HepG2 (cell line): ENCODE results near the gene CTBP1. TPM values are rescaled to one million over a fixed set of nuclear protein-coding genes. Genes with fewer than 3 reads are reported as not detected.

ENCODE experiments used
- ATAC-seq: fragments of 200-7000 bp; cut with Tn5 transposase; 3 replicates; pipeline ENCODE4 v1.9.1; 2020; ENCODE audit warnings: mild to moderate bottlenecking, moderate library complexity
- BruUV-seq: library from RNA; stranded (reverse); fragments of 400-500 nt; replicated peaks from 2 replicates; lab custom pipeline; 2021; lab: Mats Ljungman, UMichigan
- CTCF ChIA-PET: fragments of 300-600 bp; formaldehyde crosslinking; extraction: SDS; loops from one replicate; lab custom pipeline; 2021; ENCODE audit warnings: low total read pairs, inconsistent platforms, low intra/inter-chr PET ratio; lab: Yijun Ruan, JAX
- POLR2A ChIA-PET: fragments of 350-600 bp; sonication (Branson Sonifier 250); formaldehyde crosslinking; loops from one replicate; lab custom pipeline; 2020; ENCODE audit warnings: antibody characterized with exemption, inconsistent platforms; lab: Yijun Ruan, JAX
- DNase-seq: peaks from one replicate; pipeline ENCODE4 v3.0.0-alpha.2; 2015; ENCODE audit warnings: low spot score
- FAIRE-seq: peaks from 3 replicates; lab custom pipeline; 2011; peaks lifted over from hg19 to GRCh38; lab: Jason Lieb, UNC
- H2AFZ ChIP-seq: one replicate; pipeline ENCODE4 v1.6.1; 2011; ENCODE audit warnings: low read length, inconsistent platforms
- H3K27ac ChIP-seq: fragments of 300-600 bp; 3 replicates; pipeline ENCODE4 v1.8.0; 2011; ENCODE audit warnings: mixed run types, mild to moderate bottlenecking, mixed read lengths, low read length, inconsistent platforms; ENCODE audit not compliant: insufficient read depth; ENCODE audit errors: extremely low read length
- H3K27me3 ChIP-seq, 2 experiments: fragments of 200-600 bp in 1 of 2; 2 replicates in 1 of 2; 3 replicates in 1 of 2; pipeline versions ENCODE4 v1.6.0 to v1.8.0; 2011; ENCODE audit warnings: low read length in 2 of 2, mild to moderate bottlenecking in 2 of 2, moderate library complexity in 2 of 2, inconsistent platforms in 1 of 2; ENCODE audit not compliant: insufficient read depth in 2 of 2, control insufficient read depth in 1 of 2
- H3K36me3 ChIP-seq, 2 experiments: fragments of 200-600 bp in 1 of 2; replicated peaks in 1 of 2; 2 replicates in 1 of 2; 3 replicates in 1 of 2; pipeline versions ENCODE4 v1.5.1 to v1.8.0; 2011; ENCODE audit warnings: low read length in 2 of 2, inconsistent platforms in 1 of 2; ENCODE audit not compliant: insufficient read depth in 2 of 2, control insufficient read depth in 1 of 2
- H3K4me1 ChIP-seq: 2 replicates; pipeline ENCODE4 v1.5.1; 2012; ENCODE audit warnings: low read length, inconsistent platforms; ENCODE audit not compliant: insufficient read depth
- H3K4me2 ChIP-seq: 2 replicates; pipeline ENCODE4 v1.6.0; 2011; ENCODE audit warnings: low read depth, low read length, inconsistent platforms
- H3K4me3 ChIP-seq, 3 experiments: fragments of 200-600 bp in 1 of 3; sonication (generic), shearing (Covaris generic) in 1 of 3; replicated peaks in 1 of 3; 2 replicates each; pipeline ENCODE4 v1.5.1; 2011 to 2016; ENCODE audit warnings: low read length in 3 of 3, inconsistent platforms in 2 of 3, low read depth in 2 of 3, mild to moderate bottlenecking in 2 of 3, control low read depth in 1 of 3, mixed read lengths in 1 of 3; ENCODE audit not compliant: insufficient read depth in 1 of 3
- H3K79me2 ChIP-seq: one replicate; pipeline ENCODE4 v1.6.1; 2011; ENCODE audit warnings: low read length, inconsistent platforms; ENCODE audit not compliant: insufficient read depth
- H3K9ac ChIP-seq: 2 replicates; pipeline ENCODE4 v1.6.0; 2011; ENCODE audit warnings: mild to moderate bottlenecking, low read depth, low read length, inconsistent platforms; ENCODE audit not compliant: insufficient read depth
- H3K9me3 ChIP-seq: 2 replicates; pipeline ENCODE4 v1.5.1; 2012; ENCODE audit warnings: mild to moderate bottlenecking, low read length
- H4K20me1 ChIP-seq: 2 replicates; pipeline ENCODE4 v1.6.0; 2011; ENCODE audit warnings: inconsistent platforms, mild to moderate bottlenecking, low read length, moderate library complexity; ENCODE audit not compliant: insufficient read depth
- AGO2 ChIP-seq: fragments of 200-400 bp; formaldehyde crosslinking; optimal IDR thresholded peaks from 2 replicates; pipeline ENCODE3; 2017; ENCODE audit warnings: mild to moderate bottlenecking, low read depth, low read length, moderate library complexity
- JUNB ChIP-seq: sonication (generic); formaldehyde crosslinking; IDR thresholded peaks from 2 replicates; pipeline ENCODE4 v1.8.0; 2022; ENCODE audit warnings: missing genetic modification reagents, mild to moderate bottlenecking, borderline replicate concordance
- POLR2G ChIP-seq: fragments of 200-400 bp; formaldehyde crosslinking; IDR thresholded peaks from 2 replicates; pipeline ENCODE4 v1.6.1; 2018; ENCODE audit warnings: mild to moderate bottlenecking, low read depth, low read length, moderate library complexity
- ZNF232 ChIP-seq: sonication (generic); formaldehyde crosslinking; IDR thresholded peaks from 2 replicates; pipeline ENCODE4 v1.4.0; 2020; ENCODE audit warnings: missing genetic modification reagents, borderline replicate concordance
- WGBS: methylation state at CpG from one replicate; pipeline ENCODE4 v1.1.6; 2017; ENCODE audit warnings: low lambda C conversion rate; 5-methylcytosine and 5-hydroxymethylcytosine counted together
- in situ Hi-C: cut with HindIII; loops from 2 replicates; pipeline ENCODE4 v1.10.0; 2017; ENCODE audit warnings: low pct_unique_long_range_greater_than_20kb; ENCODE audit not compliant: extremely low pct_ligation_motif_present
- intact Hi-C: fragments of 100-400 bp; cut with micrococcal nuclease; formaldehyde crosslinking; loops from one replicate; pipeline ENCODE4 v1.10.0; 2022; ENCODE audit not compliant: unreplicated experiment
- polyA plus RNA-seq, 8 experiments: library from polyadenylated mRNA; depleted of rRNA in 3 of 8; stranded (reverse) in 7 of 8; unstranded in 1 of 8; fragments of >200 nt; fragmentation: Illumina TruSeq in 4 of 8; extraction: Trizol in 4 of 8; gene quantifications; 2 replicates each; pipeline versions ENCODE4 v1.2.1 to v1.2.3, GENCODE V29; 2011 to 2016; ENCODE audit warnings: low read depth in 4 of 8, missing spikeins in 1 of 8, mixed read lengths in 1 of 8; ENCODE audit not compliant: insufficient read depth in 1 of 8
- total RNA-seq, 5 experiments: library from RNA; depleted of rRNA; stranded (reverse); fragments of >200 nt; fragmentation: Illumina TruSeq; extraction: Trizol; gene quantifications; 2 replicates each; pipeline ENCODE4 v1.2.3, GENCODE V29; 2016; ENCODE audit warnings: low read depth in 1 of 5
- TF ChIP-seq, protein P1 (sequence below): sonication (generic); formaldehyde crosslinking; IDR thresholded peaks from 2 replicates; pipeline ENCODE4 v1.4.0; 2020; ENCODE audit warnings: missing genetic modification reagents, borderline replicate concordance
- TF ChIP-seq, protein P2 (sequence below): sonication (generic); formaldehyde crosslinking; IDR thresholded peaks from 2 replicates; pipeline ENCODE4 v1.5.1; 2020; ENCODE audit warnings: mild to moderate bottlenecking, missing genetic modification reagents

Gene CTBP1
- total and polyA plus RNA-seq, 2 of the 13 experiments (the other 11 are each of a cell fraction or from before 2014, with no cell fraction given) = 78.5 to 112 TPM

DNA sequence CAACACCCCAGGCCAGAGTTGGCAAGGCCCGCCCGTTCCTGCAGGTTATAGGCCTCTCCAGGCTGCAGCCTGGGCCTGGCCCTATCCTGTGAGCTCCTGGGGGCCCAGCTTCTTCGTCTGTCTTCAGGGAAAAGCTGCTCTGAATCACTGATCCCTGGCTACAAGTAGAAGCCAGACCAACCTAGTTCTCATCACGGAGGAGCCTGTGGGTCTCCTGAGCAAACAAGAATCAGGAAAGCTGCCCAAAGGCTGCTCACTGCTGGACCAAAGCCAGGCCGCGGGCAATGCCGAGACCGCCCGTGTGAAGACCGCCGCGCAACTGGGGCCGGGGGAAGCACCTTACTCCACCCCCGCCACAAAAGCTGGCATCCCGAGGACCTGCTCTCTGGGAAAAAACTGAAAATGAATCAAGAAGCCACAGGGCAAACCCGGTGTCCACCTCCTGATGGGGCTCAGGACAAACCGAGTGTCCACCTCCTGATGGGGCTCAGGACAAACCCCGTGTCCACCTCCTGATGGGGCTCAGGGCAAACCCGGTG is 12.8 kb downstream of the CTBP1 start:
- Histone ChIP-seq H3K27ac (no peak overlapping the region), H3K4me2 (no peak overlapping the region), H3K9ac (no peak overlapping the region), H3K9me3 (no peaks in the 10 kb centered on the region), H3K4me3 (no peak overlapping the region), H3K27me3 (no peaks in the 10 kb centered on the region; a peak in 1 of 5 replicates), H2AFZ (no peak overlapping the region), H3K4me1 (peaks cover 7% of the 10 kb centered on the region; the same call in 1 of the 2 replicates), H3K79me2 (peaks cover 13% of the 10 kb centered on the region), H4K20me1 (no peaks in the 10 kb centered on the region; the same call in 1 of the 2 replicates), H3K36me3 (peaks cover 24 to 74% of the 10 kb centered on the region in 2 experiments)
- ChIA-PET POLR2A (no interaction called here), CTCF (no interaction called here)
- intact Hi-C loops (no loop called here), in situ Hi-C loops (no loop called here)
- TF ChIP-seq AGO2 (peak; percentile 49), ZNF232 (CRISPR knock-in tag) (no peak), POLR2G (peak; percentile 19; the same call in 1 of the 2 replicates), JUNB (CRISPR knock-in tag) (no peak)
- TF ChIP-seq, protein P1, sequence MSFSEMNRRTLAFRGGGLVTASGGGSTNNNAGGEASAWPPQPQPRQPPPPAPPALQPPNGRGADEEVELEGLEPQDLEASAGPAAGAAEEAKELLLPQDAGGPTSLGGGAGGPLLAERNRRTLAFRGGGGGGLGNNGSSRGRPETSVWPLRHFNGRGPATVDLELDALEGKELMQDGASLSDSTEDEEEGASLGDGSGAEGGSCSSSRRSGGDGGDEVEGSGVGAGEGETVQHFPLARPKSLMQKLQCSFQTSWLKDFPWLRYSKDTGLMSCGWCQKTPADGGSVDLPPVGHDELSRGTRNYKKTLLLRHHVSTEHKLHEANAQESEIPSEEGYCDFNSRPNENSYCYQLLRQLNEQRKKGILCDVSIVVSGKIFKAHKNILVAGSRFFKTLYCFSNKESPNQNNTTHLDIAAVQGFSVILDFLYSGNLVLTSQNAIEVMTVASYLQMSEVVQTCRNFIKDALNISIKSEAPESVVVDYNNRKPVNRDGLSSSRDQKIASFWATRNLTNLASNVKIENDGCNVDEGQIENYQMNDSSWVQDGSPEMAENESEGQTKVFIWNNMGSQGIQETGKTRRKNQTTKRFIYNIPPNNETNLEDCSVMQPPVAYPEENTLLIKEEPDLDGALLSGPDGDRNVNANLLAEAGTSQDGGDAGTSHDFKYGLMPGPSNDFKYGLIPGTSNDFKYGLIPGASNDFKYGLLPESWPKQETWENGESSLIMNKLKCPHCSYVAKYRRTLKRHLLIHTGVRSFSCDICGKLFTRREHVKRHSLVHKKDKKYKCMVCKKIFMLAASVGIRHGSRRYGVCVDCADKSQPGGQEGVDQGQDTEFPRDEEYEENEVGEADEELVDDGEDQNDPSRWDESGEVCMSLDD = no peak
- TF ChIP-seq, protein P2, sequence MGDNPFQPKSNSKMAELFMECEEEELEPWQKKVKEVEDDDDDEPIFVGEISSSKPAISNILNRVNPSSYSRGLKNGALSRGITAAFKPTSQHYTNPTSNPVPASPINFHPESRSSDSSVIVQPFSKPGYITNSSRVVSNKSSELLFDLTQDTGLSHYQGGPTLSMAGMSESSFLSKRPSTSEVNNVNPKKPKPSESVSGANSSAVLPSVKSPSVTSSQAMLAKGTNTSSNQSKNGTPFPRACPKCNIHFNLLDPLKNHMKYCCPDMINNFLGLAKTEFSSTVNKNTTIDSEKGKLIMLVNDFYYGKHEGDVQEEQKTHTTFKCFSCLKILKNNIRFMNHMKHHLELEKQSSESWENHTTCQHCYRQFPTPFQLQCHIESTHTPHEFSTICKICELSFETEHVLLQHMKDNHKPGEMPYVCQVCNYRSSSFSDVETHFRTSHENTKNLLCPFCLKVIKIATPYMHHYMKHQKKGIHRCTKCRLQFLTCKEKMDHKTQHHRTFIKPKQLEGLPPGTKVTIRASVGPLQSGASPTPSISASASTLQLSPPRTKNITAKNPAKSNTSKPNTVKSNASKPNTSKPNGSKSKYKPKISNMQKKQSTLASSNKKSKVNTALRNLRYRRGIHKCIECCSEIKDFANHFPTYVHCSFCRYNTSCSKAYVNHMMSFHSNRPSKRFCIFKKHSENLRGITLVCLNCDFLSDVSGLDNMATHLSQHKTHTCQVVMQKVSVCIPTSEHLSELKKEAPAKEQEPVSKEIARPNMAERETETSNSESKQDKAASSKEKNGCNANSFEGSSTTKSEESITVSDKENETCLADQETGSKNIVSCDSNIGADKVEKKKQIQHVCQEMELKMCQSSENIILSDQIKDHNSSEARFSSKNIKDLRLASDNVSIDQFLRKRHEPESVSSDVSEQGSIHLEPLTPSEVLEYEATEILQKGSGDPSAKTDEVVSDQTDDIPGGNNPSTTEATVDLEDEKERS (CRISPR knock-in tag) = no peak
- whole genome bisulfite sequencing = 99% methylated on average over 7 of the region's 19 CpGs
- no peak for ATAC-seq
- no peak for DNase-seq
- BruUV-seq = no TSS peak
- FAIRE-seq = no peak
